HepG2 (cell line): ENCODE results near the gene ATG16L2. TPM values are rescaled to one million over a fixed set of nuclear protein-coding genes. Genes with fewer than 3 reads are reported as not detected.

ENCODE experiments used
- ATAC-seq: fragments of 200-7000 bp; cut with Tn5 transposase; 3 replicates; pipeline ENCODE4 v1.9.1; 2020; ENCODE audit warnings: mild to moderate bottlenecking, moderate library complexity
- BruUV-seq: library from RNA; stranded (reverse); fragments of 400-500 nt; replicated peaks from 2 replicates; lab custom pipeline; 2021; lab: Mats Ljungman, UMichigan
- CTCF ChIA-PET: fragments of 300-600 bp; formaldehyde crosslinking; extraction: SDS; loops from one replicate; lab custom pipeline; 2021; ENCODE audit warnings: low total read pairs, inconsistent platforms, low intra/inter-chr PET ratio; lab: Yijun Ruan, JAX
- POLR2A ChIA-PET: fragments of 350-600 bp; sonication (Branson Sonifier 250); formaldehyde crosslinking; loops from one replicate; lab custom pipeline; 2020; ENCODE audit warnings: antibody characterized with exemption, inconsistent platforms; lab: Yijun Ruan, JAX
- DNase-seq: peaks from one replicate; pipeline ENCODE4 v3.0.0-alpha.2; 2015; ENCODE audit warnings: low spot score
- FAIRE-seq: peaks from 3 replicates; lab custom pipeline; 2011; peaks lifted over from hg19 to GRCh38; lab: Jason Lieb, UNC
- H2AFZ ChIP-seq: one replicate; pipeline ENCODE4 v1.6.1; 2011; ENCODE audit warnings: low read length, inconsistent platforms
- H3K27ac ChIP-seq: fragments of 300-600 bp; 3 replicates; pipeline ENCODE4 v1.8.0; 2011; ENCODE audit warnings: mixed run types, mild to moderate bottlenecking, mixed read lengths, low read length, inconsistent platforms; ENCODE audit not compliant: insufficient read depth; ENCODE audit errors: extremely low read length
- H3K27me3 ChIP-seq, 2 experiments: fragments of 200-600 bp in 1 of 2; 2 replicates in 1 of 2; 3 replicates in 1 of 2; pipeline versions ENCODE4 v1.6.0 to v1.8.0; 2011; ENCODE audit warnings: low read length in 2 of 2, mild to moderate bottlenecking in 2 of 2, moderate library complexity in 2 of 2, inconsistent platforms in 1 of 2; ENCODE audit not compliant: insufficient read depth in 2 of 2, control insufficient read depth in 1 of 2
- H3K36me3 ChIP-seq, 2 experiments: fragments of 200-600 bp in 1 of 2; replicated peaks in 1 of 2; 2 replicates in 1 of 2; 3 replicates in 1 of 2; pipeline versions ENCODE4 v1.5.1 to v1.8.0; 2011; ENCODE audit warnings: low read length in 2 of 2, inconsistent platforms in 1 of 2; ENCODE audit not compliant: insufficient read depth in 2 of 2, control insufficient read depth in 1 of 2
- H3K4me1 ChIP-seq: 2 replicates; pipeline ENCODE4 v1.5.1; 2012; ENCODE audit warnings: low read length, inconsistent platforms; ENCODE audit not compliant: insufficient read depth
- H3K4me2 ChIP-seq: 2 replicates; pipeline ENCODE4 v1.6.0; 2011; ENCODE audit warnings: low read depth, low read length, inconsistent platforms
- H3K4me3 ChIP-seq, 3 experiments: fragments of 200-600 bp in 1 of 3; sonication (generic), shearing (Covaris generic) in 1 of 3; replicated peaks in 1 of 3; 2 replicates each; pipeline ENCODE4 v1.5.1; 2011 to 2016; ENCODE audit warnings: low read length in 3 of 3, inconsistent platforms in 2 of 3, low read depth in 2 of 3, mild to moderate bottlenecking in 2 of 3, control low read depth in 1 of 3, mixed read lengths in 1 of 3; ENCODE audit not compliant: insufficient read depth in 1 of 3
- H3K79me2 ChIP-seq: one replicate; pipeline ENCODE4 v1.6.1; 2011; ENCODE audit warnings: low read length, inconsistent platforms; ENCODE audit not compliant: insufficient read depth
- H3K9ac ChIP-seq: 2 replicates; pipeline ENCODE4 v1.6.0; 2011; ENCODE audit warnings: mild to moderate bottlenecking, low read depth, low read length, inconsistent platforms; ENCODE audit not compliant: insufficient read depth
- H3K9me3 ChIP-seq: 2 replicates; pipeline ENCODE4 v1.5.1; 2012; ENCODE audit warnings: mild to moderate bottlenecking, low read length
- H4K20me1 ChIP-seq: 2 replicates; pipeline ENCODE4 v1.6.0; 2011; ENCODE audit warnings: inconsistent platforms, mild to moderate bottlenecking, low read length, moderate library complexity; ENCODE audit not compliant: insufficient read depth
- CEBPB ChIP-seq: IDR thresholded peaks from 2 replicates; pipeline ENCODE4 v1.6.1; 2011; ENCODE audit warnings: low read depth, low read length, improper control_type of control experiment, borderline replicate concordance
- CHCHD3 ChIP-seq: sonication (generic); formaldehyde crosslinking; IDR thresholded peaks from 2 replicates; pipeline ENCODE4 v1.8.0; 2022; ENCODE audit warnings: mild to moderate bottlenecking, missing genetic modification reagents, moderate library complexity
- NR1H2 ChIP-seq: sonication (generic); formaldehyde crosslinking; IDR thresholded peaks from 2 replicates; pipeline ENCODE4 v1.8.1; 2022; ENCODE audit warnings: low read depth, missing genetic modification reagents, borderline replicate concordance
- ONECUT2 ChIP-seq: sonication (generic); formaldehyde crosslinking; IDR thresholded peaks from 2 replicates; pipeline ENCODE4 v1.4.0; 2020; ENCODE audit warnings: missing genetic modification reagents
- ZNF275 ChIP-seq: sonication (generic); formaldehyde crosslinking; IDR thresholded peaks from 2 replicates; pipeline ENCODE4 v1.8.0; 2022; ENCODE audit warnings: missing genetic modification reagents, mild to moderate bottlenecking, inconsistent platforms, borderline replicate concordance
- ZNF333 ChIP-seq: sonication (generic); formaldehyde crosslinking; IDR thresholded peaks from 2 replicates; pipeline ENCODE4 v1.4.0; 2020; ENCODE audit warnings: mild to moderate bottlenecking, missing genetic modification reagents, borderline replicate concordance
- WGBS: methylation state at CpG from one replicate; pipeline ENCODE4 v1.1.6; 2017; ENCODE audit warnings: low lambda C conversion rate; 5-methylcytosine and 5-hydroxymethylcytosine counted together
- in situ Hi-C: cut with HindIII; loops from 2 replicates; pipeline ENCODE4 v1.10.0; 2017; ENCODE audit warnings: low pct_unique_long_range_greater_than_20kb; ENCODE audit not compliant: extremely low pct_ligation_motif_present
- intact Hi-C: fragments of 100-400 bp; cut with micrococcal nuclease; formaldehyde crosslinking; loops from one replicate; pipeline ENCODE4 v1.10.0; 2022; ENCODE audit not compliant: unreplicated experiment
- polyA plus RNA-seq, 8 experiments: library from polyadenylated mRNA; depleted of rRNA in 3 of 8; stranded (reverse) in 7 of 8; unstranded in 1 of 8; fragments of >200 nt; fragmentation: Illumina TruSeq in 4 of 8; extraction: Trizol in 4 of 8; gene quantifications; 2 replicates each; pipeline versions ENCODE4 v1.2.1 to v1.2.3, GENCODE V29; 2011 to 2016; ENCODE audit warnings: low read depth in 4 of 8, missing spikeins in 1 of 8, mixed read lengths in 1 of 8; ENCODE audit not compliant: insufficient read depth in 1 of 8
- total RNA-seq, 5 experiments: library from RNA; depleted of rRNA; stranded (reverse); fragments of >200 nt; fragmentation: Illumina TruSeq; extraction: Trizol; gene quantifications; 2 replicates each; pipeline ENCODE4 v1.2.3, GENCODE V29; 2016; ENCODE audit warnings: low read depth in 1 of 5
- TF ChIP-seq, protein P1 (sequence below): sonication (generic); formaldehyde crosslinking; IDR thresholded peaks from 2 replicates; pipeline ENCODE4 v1.5.0; 2020; ENCODE audit warnings: mild to moderate bottlenecking, missing genetic modification reagents

Gene ATG16L2
- total and polyA plus RNA-seq, 2 of the 13 experiments (the other 11 are each of a cell fraction or from before 2014, with no cell fraction given), result 6.2 to 14.8 TPM

- TF ChIP-seq ZNF275 (no peak), ONECUT2 (CRISPR knock-in tag) (no peak), NR1H2 (no peak), CHCHD3 (CRISPR knock-in tag) (no peak)
- TF ChIP-seq, protein P1, sequence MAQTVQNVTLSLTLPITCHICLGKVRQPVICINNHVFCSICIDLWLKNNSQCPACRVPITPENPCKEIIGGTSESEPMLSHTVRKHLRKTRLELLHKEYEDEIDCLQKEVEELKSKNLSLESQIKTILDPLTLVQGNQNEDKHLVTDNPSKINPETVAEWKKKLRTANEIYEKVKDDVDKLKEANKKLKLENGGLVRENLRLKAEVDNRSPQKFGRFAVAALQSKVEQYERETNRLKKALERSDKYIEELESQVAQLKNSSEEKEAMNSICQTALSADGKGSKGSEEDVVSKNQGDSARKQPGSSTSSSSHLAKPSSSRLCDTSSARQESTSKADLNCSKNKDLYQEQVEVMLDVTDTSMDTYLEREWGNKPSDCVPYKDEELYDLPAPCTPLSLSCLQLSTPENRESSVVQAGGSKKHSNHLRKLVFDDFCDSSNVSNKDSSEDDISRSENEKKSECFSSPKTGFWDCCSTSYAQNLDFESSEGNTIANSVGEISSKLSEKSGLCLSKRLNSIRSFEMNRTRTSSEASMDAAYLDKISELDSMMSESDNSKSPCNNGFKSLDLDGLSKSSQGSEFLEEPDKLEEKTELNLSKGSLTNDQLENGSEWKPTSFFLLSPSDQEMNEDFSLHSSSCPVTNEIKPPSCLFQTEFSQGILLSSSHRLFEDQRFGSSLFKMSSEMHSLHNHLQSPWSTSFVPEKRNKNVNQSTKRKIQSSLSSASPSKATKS, result no peak
Observed at GRCh38 chr11:72838691-72839305, 24.6 kb downstream of the ATG16L2 start (continued).

DNA sequence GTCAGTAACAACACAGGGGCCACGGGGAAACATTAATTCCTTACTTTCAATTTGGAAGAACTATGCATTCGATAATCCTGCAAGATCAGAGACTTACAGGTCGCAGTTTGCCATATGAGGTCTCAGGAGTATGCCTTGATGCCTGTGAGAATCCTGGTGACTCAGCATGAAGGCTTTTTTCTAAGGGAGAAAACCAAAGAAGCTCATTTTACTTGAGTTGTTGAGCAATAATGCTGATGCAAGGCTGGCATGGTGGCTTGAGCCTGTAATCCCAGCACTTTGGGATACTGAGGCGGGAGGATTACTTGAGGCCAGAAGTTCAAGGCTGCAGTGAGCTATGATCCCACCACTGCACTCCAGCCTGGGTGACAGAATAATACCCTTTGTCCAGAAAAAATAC lies 26.6 kb downstream of the ATG16L2 start:
- ChIA-PET POLR2A (interaction anchor here (0.6 kb wide), 1 partner anchor 832 kb away, joined by 4 read pairs; no protein-coding TSS in a partner anchor), CTCF (no interaction called here)
- in situ Hi-C loops, result no loop called here
- ATAC-seq (no peak), DNase-seq (no peak), FAIRE-seq (no peak)
- intact Hi-C loops, result no loop called here
- Histone ChIP-seq H3K9ac (no peak overlapping the region), H2AFZ (no peak overlapping the region), H3K79me2 (no peaks in the 10 kb centered on the region), H3K36me3 (peaks cover 44 to 88% of the 10 kb centered on the region in 2 experiments), H4K20me1 (no peaks in the 10 kb centered on the region), H3K4me3 (no peak overlapping the region), H3K27ac (no peak overlapping the region), H3K27me3 (no peaks in the 10 kb centered on the region), H3K4me2 (no peak overlapping the region), H3K9me3 (no peaks in the 10 kb centered on the region), H3K4me1 (no peaks in the 10 kb centered on the region)
- no TSS peak for BruUV-seq
- WGBS, result over 99% methylated on average over 4 of the region's 4 CpGs
- TF ChIP-seq ZNF333 (CRISPR knock-in tag) (no peak), CEBPB (0 out of 2 replicates have a peak, but pooled peaks have one; percentile 3)
